Measurements from ENCODE around the gene IFNL1. TPM values are rescaled to one million over a fixed set of nuclear protein-coding genes. Genes with fewer than 3 reads are reported as not detected.

The IFNL1 gene
- polyA plus RNA-seq (not detected in 2 replicates), polyA minus RNA-seq (not detected in 2 replicates)

DNA sequence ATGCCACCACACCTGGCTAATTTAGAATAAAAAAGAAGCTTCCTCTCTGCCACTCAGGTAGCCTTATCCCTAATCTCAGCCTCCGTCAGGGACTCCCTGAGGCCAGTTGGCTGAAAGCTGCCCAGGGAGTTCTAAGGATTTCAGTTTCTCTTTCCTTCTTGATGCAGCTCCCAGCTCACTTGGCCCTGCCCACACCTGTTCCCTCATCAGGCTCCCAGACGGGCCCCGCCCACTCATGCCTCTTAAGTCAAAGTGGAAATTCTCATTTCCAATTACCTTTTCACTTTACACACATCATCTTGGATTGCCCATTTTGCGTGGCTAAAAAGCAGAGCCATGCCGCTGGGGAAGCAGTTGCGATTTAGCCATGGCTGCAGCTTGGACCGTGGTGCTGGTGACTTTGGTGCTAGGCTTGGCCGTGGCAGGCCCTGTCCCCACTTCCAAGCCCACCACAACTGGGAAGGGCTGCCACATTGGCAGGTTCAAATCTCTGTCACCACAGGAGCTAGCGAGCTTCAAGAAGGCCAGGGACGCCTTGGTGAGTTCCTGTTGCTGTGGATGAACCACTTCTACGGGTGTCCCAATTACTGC, at the start of gene IFNL1:
Gene IFNL1 (plus strand): TSS at position 353 of the 591 bp plus-strand sequence. CDS start 15 bp downstream, at position 368.
- Histone ChIP-seq H3K79me2 (replicated peaks; ENCODE audit: insufficient read depth, low read length) (no peaks in the 10 kb centered on the region), H3K9me3 (ENCODE audit: low read length) (no peaks in the 10 kb centered on the region), H3K9me2 (ENCODE audit: insufficient read depth, low read length) (no peaks in the 10 kb centered on the region), H4K20me1 (ENCODE audit: insufficient read depth) (no peaks in the 10 kb centered on the region), H3K27ac (ENCODE audit: low read length) (no peak within 1 kb of the TSS), H2AFZ (ENCODE audit: low read depth, low read length) (no peak within 1 kb of the TSS), H3F3A (ENCODE audit: insufficient read depth, low read length, poor library complexity, severe bottlenecking) (no peaks in the 10 kb centered on the region), H3K36me3 (ENCODE audit: insufficient read depth, low read length) (no peaks in the 10 kb centered on the region), H3K27me3 (ENCODE audit: insufficient read depth, low read depth, low read length) (peaks cover 4% of the 10 kb centered on the region), H3K4me3 (ENCODE audit: low read length) (no peak within 1 kb of the TSS), H3K4me2 (ENCODE audit: low read length) (no peak within 1 kb of the TSS), H3K9ac (ENCODE audit: low read length) (no peak within 1 kb of the TSS)
- TF ChIP-seq RAD21 (conservative IDR thresholded peaks at IDR 0.05) (no peak), SMC3 (conservative IDR thresholded peaks at IDR 0.05; ENCODE audit: poor library complexity) (no peak), EZH2 (IDR thresholded peaks at IDR 0.05; ENCODE audit: borderline replicate concordance, insufficient read depth, low read length, poor library complexity, severe bottlenecking) (no peak)

DNA sequence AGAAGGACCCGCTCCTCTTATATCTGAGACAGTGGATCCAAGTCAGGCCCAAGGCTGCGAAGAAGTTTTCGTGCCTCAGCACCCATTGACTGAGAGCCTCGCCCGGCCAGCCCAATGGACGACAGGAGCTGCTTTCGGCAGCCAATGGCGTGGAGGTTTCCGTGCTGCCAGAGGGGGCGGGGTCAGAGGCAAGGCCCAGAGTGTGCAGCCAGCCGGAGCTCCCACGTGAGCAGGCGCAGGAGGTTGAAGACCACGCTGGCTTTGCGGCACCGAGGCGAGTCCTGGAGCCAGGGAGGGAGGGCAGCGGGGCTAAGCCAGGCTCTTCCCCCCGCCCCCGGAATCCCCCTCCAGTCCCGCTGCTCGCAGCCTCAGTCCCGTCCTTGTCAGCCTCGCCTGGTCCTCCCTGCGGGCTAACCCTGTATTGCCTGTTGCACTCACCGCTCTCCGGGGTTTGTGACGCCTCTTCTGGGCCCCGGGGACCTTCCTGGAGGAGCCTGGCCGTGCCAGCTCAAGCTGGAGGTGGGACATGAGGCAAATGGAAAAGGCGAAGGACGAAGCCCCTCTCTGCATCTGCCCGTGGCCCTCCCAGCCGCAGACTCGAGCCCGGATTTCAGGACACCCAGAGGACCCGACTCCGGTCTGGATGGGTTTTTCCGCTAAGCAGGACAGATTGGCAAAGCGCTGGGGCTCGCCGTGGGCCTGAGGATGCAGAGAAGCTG, 49.1 kb upstream of the IFNL1 start:
- H2AFZ ChIP-seq (ENCODE audit: low read depth, low read length) = no peak overlapping the region

More for the DNA sequence above, 49.1 kb upstream of the IFNL1 start:
- no peaks in the 10 kb centered on the region for H4K20me1 ChIP-seq (ENCODE audit: insufficient read depth)
- H3K4me3 ChIP-seq (ENCODE audit: low read length) = no peak overlapping the region
- TF ChIP-seq RAD21 (conservative IDR thresholded peaks at IDR 0.05) (no peak), POLR2AphosphoS5 (IDR thresholded peaks at IDR 0.05) (no peak), EP300 (conservative IDR thresholded peaks at IDR 0.05; ENCODE audit: poor library complexity, severe bottlenecking) (no peak), MXI1 (conservative IDR thresholded peaks at IDR 0.05; ENCODE audit: poor library complexity, severe bottlenecking) (no peak), TAF1 (IDR thresholded peaks at IDR 0.05; ENCODE audit: low read depth) (no peak), CTCF (IDR thresholded peaks at IDR 0.05; ENCODE audit: poor library complexity, severe bottlenecking) (no peak), SMC3 (conservative IDR thresholded peaks at IDR 0.05; ENCODE audit: poor library complexity) (no peak), EZH2 (IDR thresholded peaks at IDR 0.05; ENCODE audit: borderline replicate concordance, insufficient read depth, low read length, poor library complexity, severe bottlenecking) (no peak)
- TF ChIP-seq, protein P1, sequence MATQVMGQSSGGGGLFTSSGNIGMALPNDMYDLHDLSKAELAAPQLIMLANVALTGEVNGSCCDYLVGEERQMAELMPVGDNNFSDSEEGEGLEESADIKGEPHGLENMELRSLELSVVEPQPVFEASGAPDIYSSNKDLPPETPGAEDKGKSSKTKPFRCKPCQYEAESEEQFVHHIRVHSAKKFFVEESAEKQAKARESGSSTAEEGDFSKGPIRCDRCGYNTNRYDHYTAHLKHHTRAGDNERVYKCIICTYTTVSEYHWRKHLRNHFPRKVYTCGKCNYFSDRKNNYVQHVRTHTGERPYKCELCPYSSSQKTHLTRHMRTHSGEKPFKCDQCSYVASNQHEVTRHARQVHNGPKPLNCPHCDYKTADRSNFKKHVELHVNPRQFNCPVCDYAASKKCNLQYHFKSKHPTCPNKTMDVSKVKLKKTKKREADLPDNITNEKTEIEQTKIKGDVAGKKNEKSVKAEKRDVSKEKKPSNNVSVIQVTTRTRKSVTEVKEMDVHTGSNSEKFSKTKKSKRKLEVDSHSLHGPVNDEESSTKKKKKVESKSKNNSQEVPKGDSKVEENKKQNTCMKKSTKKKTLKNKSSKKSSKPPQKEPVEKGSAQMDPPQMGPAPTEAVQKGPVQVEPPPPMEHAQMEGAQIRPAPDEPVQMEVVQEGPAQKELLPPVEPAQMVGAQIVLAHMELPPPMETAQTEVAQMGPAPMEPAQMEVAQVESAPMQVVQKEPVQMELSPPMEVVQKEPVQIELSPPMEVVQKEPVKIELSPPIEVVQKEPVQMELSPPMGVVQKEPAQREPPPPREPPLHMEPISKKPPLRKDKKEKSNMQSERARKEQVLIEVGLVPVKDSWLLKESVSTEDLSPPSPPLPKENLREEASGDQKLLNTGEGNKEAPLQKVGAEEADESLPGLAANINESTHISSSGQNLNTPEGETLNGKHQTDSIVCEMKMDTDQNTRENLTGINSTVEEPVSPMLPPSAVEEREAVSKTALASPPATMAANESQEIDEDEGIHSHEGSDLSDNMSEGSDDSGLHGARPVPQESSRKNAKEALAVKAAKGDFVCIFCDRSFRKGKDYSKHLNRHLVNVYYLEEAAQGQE (IDR thresholded peaks at IDR 0.05; ENCODE audit: borderline replicate concordance) = no peak
- H3K36me3 ChIP-seq (ENCODE audit: insufficient read depth, low read length) = no peaks in the 10 kb centered on the region
- H3K9me3 ChIP-seq (ENCODE audit: low read length) = no peaks in the 10 kb centered on the region
- peaks cover 29% of the 10 kb centered on the region for H3K27me3 ChIP-seq (ENCODE audit: insufficient read depth, low read depth, low read length)
- H3F3A ChIP-seq (ENCODE audit: insufficient read depth, low read length, poor library complexity, severe bottlenecking) = no peaks in the 10 kb centered on the region
- no peak overlapping the region for H3K9ac ChIP-seq (ENCODE audit: low read length)
- H3K27ac ChIP-seq (ENCODE audit: low read length) = no peak overlapping the region
- H3K9me2 ChIP-seq (ENCODE audit: insufficient read depth, low read length) = no peaks in the 10 kb centered on the region
- H3K4me2 ChIP-seq (ENCODE audit: low read length) = no peak overlapping the region
- no peaks in the 10 kb centered on the region for H3K79me2 ChIP-seq (replicated peaks; ENCODE audit: insufficient read depth, low read length)
